Smooth muscle cell (in vitro differentiated cells): ENCODE results near the gene TGFB1. TPM values are rescaled to one million over a fixed set of nuclear protein-coding genes. Genes with fewer than 3 reads are reported as not detected.
A peak's percentile ranks its signal among the peaks of the same experiment; 100 is the strongest.

ENCODE experiments used
- DNase-seq: peaks from one replicate; lab custom pipeline; 2025; ENCODE audit not compliant: unreplicated experiment; lab: John Stamatoyannopoulos, UW
- H2AFZ ChIP-seq: fragments of 200-600 bp; sonication (generic); 2 replicates; pipeline ENCODE4 v1.6.0; 2016; ENCODE audit warnings: antibody characterized with exemption, low read depth, mild to moderate bottlenecking
- H3F3A ChIP-seq: fragments of 200-600 bp; sonication (generic); 2 replicates; pipeline ENCODE4 v1.6.0; 2017; ENCODE audit warnings: antibody characterized with exemption, low read depth
- H3K27ac ChIP-seq: fragments of 200-600 bp; sonication (generic); 2 replicates; pipeline ENCODE4 v1.5.1; 2016; ENCODE audit warnings: low read depth, mild to moderate bottlenecking
- H3K27me3 ChIP-seq: fragments of 200-600 bp; sonication (generic); 2 replicates; pipeline ENCODE4 v1.6.1; 2016; ENCODE audit warnings: low read depth, mild to moderate bottlenecking
- H3K36me3 ChIP-seq: fragments of 200-600 bp; sonication (generic); 2 replicates; pipeline ENCODE4 v1.5.1; 2016; ENCODE audit warnings: low read depth
- H3K4me1 ChIP-seq: fragments of 200-600 bp; sonication (generic); 2 replicates; pipeline ENCODE4 v1.5.1; 2016; ENCODE audit warnings: low read depth
- H3K4me2 ChIP-seq: fragments of 200-600 bp; sonication (generic); 2 replicates; pipeline ENCODE4 v1.6.0; 2016; ENCODE audit warnings: mild to moderate bottlenecking
- H3K4me3 ChIP-seq: fragments of 200-600 bp; sonication (generic); 2 replicates; pipeline ENCODE4 v1.5.1; 2016; ENCODE audit warnings: mild to moderate bottlenecking
- H3K79me2 ChIP-seq: fragments of 200-600 bp; sonication (generic); 2 replicates; pipeline ENCODE4 v1.6.0; 2016; ENCODE audit warnings: low read depth, mild to moderate bottlenecking
- H3K9ac ChIP-seq: fragments of 200-600 bp; sonication (generic); 2 replicates; pipeline ENCODE4 v1.6.0; 2016; ENCODE audit warnings: low read depth
- H3K9me3 ChIP-seq: fragments of 200-600 bp; sonication (generic); replicated peaks from 2 replicates; pipeline ENCODE4 v1.5.1; 2016; ENCODE audit warnings: low read depth
- H4K20me1 ChIP-seq: fragments of 200-600 bp; sonication (generic); 2 replicates; pipeline ENCODE4 v1.6.0; 2016; ENCODE audit warnings: low read depth
- CTCF ChIP-seq: fragments of 200-600 bp; sonication (generic); IDR thresholded peaks from 2 replicates; pipeline ENCODE4 v1.5.1; 2017; ENCODE audit warnings: borderline replicate concordance, mild to moderate bottlenecking, antibody characterized with exemption; ENCODE audit not compliant: insufficient read depth, poor library complexity, severe bottlenecking
- WGBS: methylation state at CpG from one replicate; pipeline ENCODE4 v1.1.7; 2016; ENCODE audit warnings: low lambda C conversion rate; 5-methylcytosine and 5-hydroxymethylcytosine counted together
- polyA plus RNA-seq: library from polyadenylated mRNA; unstranded; fragments of >200 nt; fragmentation: Nextera tagmentation; extraction: Ambion mirVana; gene quantifications from 2 replicates; pipeline ENCODE4 v1.2.1, GENCODE V29; 2016
- total RNA-seq: library from RNA; depleted of rRNA; stranded (reverse); fragments of >200 nt; gene quantifications from 2 replicates; pipeline ENCODE4 v1.2.3, GENCODE V29; 2014

The TGFB1 gene
- total and polyA plus RNA-seq, 2 experiments from 2014 or later = 51.7 to 199 TPM

GRCh38 chr19:41325640-41325946 is 28.1 kb downstream of the TGFB1 start:
- Histone ChIP-seq H3K79me2 (no peaks in the 10 kb centered on the region), H3K36me3 (no peaks in the 10 kb centered on the region), H3K4me3 (peak overlapping the region; percentile 37), H3K4me1 (peaks cover 41% of the 10 kb centered on the region), H3F3A (peaks cover 66% of the 10 kb centered on the region), H3K27ac (peak overlapping the region; percentile 97), H3K9me3 (no peaks in the 10 kb centered on the region), H2AFZ (no peak overlapping the region), H3K27me3 (no peaks in the 10 kb centered on the region), H4K20me1 (peaks cover 7% of the 10 kb centered on the region), H3K9ac (peak overlapping the region; percentile 87), H3K4me2 (peak overlapping the region; percentile 84)
- TF ChIP-seq CTCF = no peak
- no peak for DNase-seq
- 2% methylated on average over 9 of the region's 10 CpGs for WGBS

GRCh38 chr19:41324921-41325639 is 28.6 kb downstream of the TGFB1 start:
- Histone ChIP-seq H3K36me3 (no peaks in the 10 kb centered on the region), H3K27me3 (no peaks in the 10 kb centered on the region), H3K4me1 (peaks cover 41% of the 10 kb centered on the region), H3K79me2 (no peaks in the 10 kb centered on the region), H3K9me3 (no peaks in the 10 kb centered on the region), H4K20me1 (peaks cover 7% of the 10 kb centered on the region), H3K4me3 (peak overlapping the region; percentile 37), H3F3A (peaks cover 61% of the 10 kb centered on the region), H3K27ac (peak overlapping the region; percentile 97), H3K4me2 (peak overlapping the region; percentile 84), H3K9ac (peak overlapping the region; percentile 87), H2AFZ (no peak overlapping the region)
- 1% methylated on average over 15 of the region's 23 CpGs for WGBS
- TF ChIP-seq CTCF = no peak
- DNase-seq = peak; percentile 44

- DNase-seq = no peak
- peaks cover 7% of the 10 kb centered on the region for H4K20me1 ChIP-seq
- no peak overlapping the region for H3K4me3 ChIP-seq
- H2AFZ ChIP-seq = no peak overlapping the region
- H3K36me3 ChIP-seq = no peaks in the 10 kb centered on the region
- no peaks in the 10 kb centered on the region for H3K9me3 ChIP-seq
- peak overlapping the region; percentile 88 for H3K9ac ChIP-seq
- 17% methylated on average over 7 of the region's 7 CpGs for WGBS
- peak overlapping the region; percentile 84 for H3K4me2 ChIP-seq
- no peaks in the 10 kb centered on the region for H3K27me3 ChIP-seq
- H3F3A ChIP-seq = peaks cover 54% of the 10 kb centered on the region
- H3K79me2 ChIP-seq = no peaks in the 10 kb centered on the region
- H3K27ac ChIP-seq = peak overlapping the region; percentile 97
- peaks cover 41% of the 10 kb centered on the region for H3K4me1 ChIP-seq
- no peak for TF ChIP-seq CTCF
These were observed 29.5 kb downstream of the TGFB1 start for GRCh38 chr19:41324231-41324702.

- H3K4me2 ChIP-seq = peak overlapping the region; percentile 84
- peak; percentile 74 for DNase-seq
These were observed 30.1 kb downstream of the TGFB1 start for GRCh38 chr19:41323430-41324125.

More at GRCh38 chr19:41323430-41324125, 30.1 kb downstream of the TGFB1 start:
- no peaks in the 10 kb centered on the region for H3K79me2 ChIP-seq
- no peaks in the 10 kb centered on the region for H3K27me3 ChIP-seq
- H3K36me3 ChIP-seq = no peaks in the 10 kb centered on the region
- no peak overlapping the region for H2AFZ ChIP-seq
- H3K27ac ChIP-seq = peak overlapping the region; percentile 97
- no peak for TF ChIP-seq CTCF
- peak overlapping the region; percentile 88 for H3K9ac ChIP-seq
- H4K20me1 ChIP-seq = peaks cover 13% of the 10 kb centered on the region
- no peaks in the 10 kb centered on the region for H3K9me3 ChIP-seq
- H3F3A ChIP-seq = peaks cover 49% of the 10 kb centered on the region
- H3K4me1 ChIP-seq = peaks cover 41% of the 10 kb centered on the region
- WGBS = 2% methylated on average over 14 of the region's 16 CpGs
- no peak overlapping the region for H3K4me3 ChIP-seq
